GM23248 (cell line): Measurements from ENCODE around the gene RASA3. TPM values are rescaled to one million over a fixed set of nuclear protein-coding genes. Genes with fewer than 3 reads are reported as not detected.

Experiments
- DNase-seq: peaks from one replicate; pipeline ENCODE4 v3.0.0-alpha.2; 2015
- H2AFZ ChIP-seq: fragments of 200-600 bp; sonication (generic); 2 replicates; pipeline ENCODE4 v1.6.1; 2016; ENCODE audit warnings: antibody characterized with exemption
- H3F3A ChIP-seq: fragments of 200-600 bp; sonication (generic); 2 replicates; pipeline ENCODE4 v1.6.1; 2016; ENCODE audit warnings: mild to moderate bottlenecking, antibody characterized with exemption, mixed run types; ENCODE audit not compliant: insufficient read depth
- H3K27ac ChIP-seq: fragments of 200-600 bp; sonication (generic); 2 replicates; pipeline ENCODE4 v1.5.1; 2016; ENCODE audit warnings: mild to moderate bottlenecking
- H3K27me3 ChIP-seq: fragments of 200-600 bp; sonication (generic); replicated peaks from 2 replicates; pipeline ENCODE4 v1.6.1; 2016; ENCODE audit warnings: mild to moderate bottlenecking; ENCODE audit not compliant: insufficient read depth
- H3K36me3 ChIP-seq: fragments of 200-600 bp; sonication (generic); 2 replicates; pipeline ENCODE4 v1.6.1; 2016; ENCODE audit warnings: low read depth, mild to moderate bottlenecking
- H3K4me1 ChIP-seq: fragments of 200-600 bp; sonication (generic); 2 replicates; pipeline ENCODE4 v1.6.1; 2016; ENCODE audit warnings: mild to moderate bottlenecking; ENCODE audit not compliant: insufficient read depth
- H3K4me2 ChIP-seq: fragments of 200-600 bp; sonication (generic); one replicate; pipeline ENCODE4 v1.6.1; 2016; ENCODE audit warnings: mild to moderate bottlenecking; ENCODE audit not compliant: unreplicated experiment
- H3K4me3 ChIP-seq: fragments of 200-600 bp; sonication (generic); 2 replicates; pipeline ENCODE4 v1.5.1; 2016; ENCODE audit warnings: mild to moderate bottlenecking
- H3K79me2 ChIP-seq: fragments of 200-600 bp; sonication (generic); 2 replicates; pipeline ENCODE4 v1.6.1; 2016; ENCODE audit warnings: mild to moderate bottlenecking; ENCODE audit not compliant: insufficient read depth
- H3K9ac ChIP-seq: fragments of 200-600 bp; sonication (generic); 2 replicates; pipeline ENCODE4 v1.6.1; 2016; ENCODE audit warnings: mild to moderate bottlenecking
- H3K9me2 ChIP-seq: fragments of 200-600 bp; sonication (generic); 2 replicates; pipeline ENCODE4 v1.6.1; 2016; ENCODE audit warnings: mixed run types, mild to moderate bottlenecking, moderate library complexity; ENCODE audit not compliant: insufficient read depth
- H3K9me3 ChIP-seq: fragments of 200-600 bp; sonication (generic); one replicate; pipeline ENCODE4 v1.6.1; 2017; ENCODE audit warnings: low read depth
- H4K20me1 ChIP-seq: fragments of 200-600 bp; sonication (generic); 2 replicates; pipeline ENCODE4 v1.6.0; 2016; ENCODE audit not compliant: insufficient read depth
- EZH2 ChIP-seq: fragments of 200-600 bp; sonication (generic); IDR thresholded peaks from 2 replicates; pipeline ENCODE4 v1.6.1; 2018; ENCODE audit warnings: antibody characterized with exemption, mild to moderate bottlenecking; ENCODE audit not compliant: insufficient read depth, poor library complexity, severe bottlenecking
- EZH2phosphoT487 ChIP-seq: fragments of 200-600 bp; sonication (generic); IDR thresholded peaks from 2 replicates; pipeline ENCODE4 v1.6.1; 2018; ENCODE audit warnings: antibody characterized with exemption, moderate library complexity, mild to moderate bottlenecking, low read depth; ENCODE audit not compliant: insufficient read depth
- WGBS, 2 experiments: methylation state at CpG; one replicate each; pipeline ENCODE4 v1.1.6; 2015 to 2017; ENCODE audit warnings: low lambda C conversion rate in 2 of 2, low coverage in 1 of 2; ENCODE audit errors: missing lambda C conversion rate in 2 of 2; 5-methylcytosine and 5-hydroxymethylcytosine counted together
- in situ Hi-C: fragments of 300-500 bp; cut with MboI; formaldehyde crosslinking; loops from 2 replicates; pipeline ENCODE4 v1.15.0; 2020
- polyA plus RNA-seq: library from polyadenylated mRNA; unstranded; fragments of >200 nt; fragmentation: Nextera tagmentation; extraction: Ambion mirVana; gene quantifications from 2 replicates; pipeline ENCODE4 v1.2.1, GENCODE V29; 2016
- total RNA-seq: library from RNA; depleted of rRNA; stranded (reverse); fragments of >200 nt; shearing (Covaris generic); gene quantifications from 2 replicates; pipeline ENCODE4 v1.2.3, GENCODE V29; 2014; rRNA removed

RASA3 gene
- total and polyA plus RNA-seq, 2 experiments from 2014 or later, result 34.3 to 36.7 TPM

DNA sequence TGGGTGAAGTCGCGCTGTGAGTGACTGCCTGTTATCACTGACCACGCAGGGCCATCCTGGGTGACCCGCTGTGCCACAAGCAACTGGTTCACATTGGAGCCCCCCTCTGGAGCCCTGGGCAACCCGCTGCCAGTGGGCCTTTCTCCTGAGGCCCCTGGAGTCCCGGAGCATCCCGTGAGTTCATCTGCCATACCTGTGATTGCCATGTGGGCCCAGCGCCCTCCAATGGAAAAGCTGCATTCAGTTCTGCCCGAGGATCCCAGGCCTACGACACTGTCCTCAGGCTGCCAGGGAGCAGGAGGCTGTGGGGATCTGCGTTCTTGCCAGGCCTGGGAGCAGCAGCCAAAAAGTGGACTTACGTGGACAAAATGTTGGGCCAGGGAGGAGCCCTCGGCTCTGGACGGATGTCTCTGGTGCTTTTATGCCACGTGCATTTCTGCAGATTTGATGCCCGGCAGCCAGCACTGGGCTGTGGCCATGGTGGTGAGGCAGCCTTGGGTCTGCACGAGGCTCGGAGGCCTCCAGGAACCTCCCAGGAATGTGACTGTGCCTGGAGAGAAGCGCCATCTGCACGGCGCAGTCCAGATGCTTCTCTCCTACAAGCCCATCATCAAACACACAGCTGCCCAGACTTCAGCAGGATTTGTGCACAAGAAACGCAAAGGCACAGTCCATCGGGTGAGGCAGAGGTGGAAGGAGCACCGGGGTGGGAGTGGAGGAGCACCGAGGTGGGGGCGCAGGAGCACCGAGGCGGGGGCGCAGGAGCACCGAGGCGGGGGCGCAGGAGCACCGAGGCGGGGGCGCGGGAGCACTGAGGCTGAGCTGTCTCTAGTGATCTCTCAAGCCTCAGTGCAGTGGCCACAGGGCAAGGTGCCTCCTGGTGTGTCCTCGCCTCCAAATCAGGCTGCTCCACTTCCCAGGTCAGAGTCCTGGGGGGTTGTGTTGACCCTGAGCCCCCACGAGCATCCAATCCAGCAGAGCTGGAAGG is 202.5 kb downstream of the RASA3 start:
- DNase-seq, result no peak
- no peaks in the 10 kb centered on the region for H4K20me1 ChIP-seq
- 75 to 76% methylated on average over 26 to 38 of the region's 38 CpGs for WGBS, 2 experiments
- peak overlapping the region; percentile 85 for H3K27ac ChIP-seq
- H3K9me3 ChIP-seq, result no peaks in the 10 kb centered on the region
- in situ Hi-C loops, result no loop called here
- TF ChIP-seq EZH2, result no peak
- no peak for TF ChIP-seq EZH2phosphoT487
- no peaks in the 10 kb centered on the region for H3K27me3 ChIP-seq
- peak overlapping the region; percentile 19 for H3K4me2 ChIP-seq
- H3F3A ChIP-seq, result peaks cover 29% of the 10 kb centered on the region; the same call in 1 of the 2 replicates
- H3K79me2 ChIP-seq, result no peaks in the 10 kb centered on the region
- no peak overlapping the region for H3K4me3 ChIP-seq
- H3K36me3 ChIP-seq, result no peaks in the 10 kb centered on the region
- H3K9me2 ChIP-seq, result no peaks in the 10 kb centered on the region
- peaks cover 28% of the 10 kb centered on the region for H3K4me1 ChIP-seq
- no peak overlapping the region for H2AFZ ChIP-seq
- H3K9ac ChIP-seq, result no peak overlapping the region

- H3K79me2 ChIP-seq, result no peaks in the 10 kb centered on the region
- no peaks in the 10 kb centered on the region for H4K20me1 ChIP-seq
- H3K9me3 ChIP-seq, result no peaks in the 10 kb centered on the region
- H3K27me3 ChIP-seq, result no peaks in the 10 kb centered on the region
- no peaks in the 10 kb centered on the region for H3K36me3 ChIP-seq
- peak overlapping the region; percentile 16; the same call in 1 of the 2 replicates for H3K4me3 ChIP-seq
- H3F3A ChIP-seq, result peaks cover 29% of the 10 kb centered on the region; the same call in 1 of the 2 replicates
- peak; percentile 92 for DNase-seq
- 33 to 35% methylated on average over 26 of the region's 26 CpGs for WGBS, 2 experiments
- in situ Hi-C loops, result no loop called here
- H2AFZ ChIP-seq, result no peak overlapping the region
- H3K9me2 ChIP-seq, result no peaks in the 10 kb centered on the region
- peak overlapping the region; percentile 19 for H3K4me2 ChIP-seq
- peak overlapping the region; percentile 64 for H3K9ac ChIP-seq
- TF ChIP-seq EZH2phosphoT487 (no peak), EZH2 (no peak)
- H3K27ac ChIP-seq, result peak overlapping the region; percentile 85
- H3K4me1 ChIP-seq, result peaks cover 28% of the 10 kb centered on the region
Observed at GRCh38 chr13:113928685-113929627, 203.5 kb downstream of the RASA3 start.

Other genes with a start within 250 kb of the RASA3 start
- 6.6 TPM in 1 of 2 replicates, not detected in the other for gene C13orf46, start 158.5 kb downstream of the RASA3 start, total RNA-seq
- 1.7 and 1.8 TPM in 2 replicates for gene C13orf46, start 158.5 kb downstream of the RASA3 start, polyA plus RNA-seq
- gene CFAP97D2, start 46.6 kb upstream of the RASA3 start, total RNA-seq, result not detected in 2 replicates
- not detected in 2 replicates for gene CFAP97D2, start 46.6 kb upstream of the RASA3 start, polyA plus RNA-seq
- 60.2 and 70.7 TPM in 2 replicates for gene CDC16, start 102.3 kb upstream of the RASA3 start, total RNA-seq
- gene CDC16, start 102.3 kb upstream of the RASA3 start, polyA plus RNA-seq, result 80.0 and 80.5 TPM in 2 replicates
- 25.3 and 34.0 TPM in 2 replicates for gene UPF3A, start 149.0 kb upstream of the RASA3 start, total RNA-seq
- gene UPF3A, start 149.0 kb upstream of the RASA3 start, polyA plus RNA-seq, result 50.2 and 50.8 TPM in 2 replicates
- 33.5 and 33.6 TPM in 2 replicates for gene CHAMP1, start 181.9 kb upstream of the RASA3 start, total RNA-seq
- 26.9 and 30.7 TPM in 2 replicates for gene CHAMP1, start 181.9 kb upstream of the RASA3 start, polyA plus RNA-seq